K562 (cell line): ENCODE data around the gene CD69. TPM values are rescaled to one million over a fixed set of nuclear protein-coding genes. Genes with fewer than 3 reads are reported as not detected.

Experiments used
- ATAC-seq: fragments of 200-7000 bp; cut with Tn5 transposase; 3 replicates; pipeline ENCODE4 v1.9.1; 2020; ENCODE audit warnings: moderate library complexity
- BruUV-seq: library from RNA; stranded (reverse); fragments of 400-500 nt; replicated peaks from 2 replicates; lab custom pipeline; 2021; lab: Mats Ljungman, UMichigan
- CTCF ChIA-PET: fragments of 300-600 bp; formaldehyde crosslinking; extraction: SDS; loops from one replicate; lab custom pipeline; 2021; ENCODE audit warnings: low intra/inter-chr PET ratio; lab: Yijun Ruan, JAX
- POLR2A ChIA-PET: fragments of 300-600, 350-650 bp; sonication (Branson Sonifier 250); formaldehyde crosslinking; extraction: SDS; loops from one replicate; lab custom pipeline; 2021; ENCODE audit warnings: antibody characterized with exemption, inconsistent platforms; lab: Yijun Ruan, JAX
- DNase-seq, 4 experiments: peaks; one replicate each; pipeline versions ENCODE4 v3.0.0 to v3.0.0-alpha.2; 2011 to 2018; ENCODE audit warnings: low spot score in 3 of 4, mixed read lengths in 3 of 4; ENCODE audit errors: extremely low read depth in 1 of 4
- FAIRE-seq: peaks from 2 replicates; lab custom pipeline; 2011; peaks lifted over from hg19 to GRCh38; lab: Jason Lieb, UNC
- H2AFZ ChIP-seq: 2 replicates; pipeline ENCODE4 v1.6.0; 2011; ENCODE audit warnings: low read depth, low read length, control low read depth, inconsistent platforms
- H3K27ac ChIP-seq: fragments of 200-600 bp; 3 replicates; pipeline ENCODE4 v1.8.0; 2011; ENCODE audit warnings: low read depth, mild to moderate bottlenecking, control low read depth, inconsistent platforms, low read length, moderate library complexity, mixed read lengths; ENCODE audit errors: extremely low read depth
- H3K27me3 ChIP-seq, 2 experiments: fragments of 300-600 bp in 1 of 2; 2 replicates in 1 of 2; 3 replicates in 1 of 2; pipeline versions ENCODE4 v1.6.0 to v1.8.0; 2011; ENCODE audit warnings: inconsistent platforms in 2 of 2, low read length in 2 of 2, mild to moderate bottlenecking in 1 of 2, mixed read lengths in 1 of 2, moderate library complexity in 1 of 2; ENCODE audit not compliant: control insufficient read depth in 2 of 2, insufficient read depth in 2 of 2
- H3K36me3 ChIP-seq: fragments of 300-600 bp; 3 replicates; pipeline ENCODE4 v1.8.0; 2011; ENCODE audit warnings: mild to moderate bottlenecking, low read length, inconsistent platforms; ENCODE audit not compliant: control insufficient read depth, insufficient read depth
- H3K4me1 ChIP-seq, 2 experiments: fragments of 200-600 bp in 1 of 2; replicated peaks in 1 of 2; 2 replicates in 1 of 2; 3 replicates in 1 of 2; pipeline versions ENCODE4 v1.5.1 to v1.8.0; 2011; ENCODE audit warnings: inconsistent platforms in 2 of 2, low read length in 2 of 2, mild to moderate bottlenecking in 1 of 2, mixed read lengths in 1 of 2, moderate library complexity in 1 of 2; ENCODE audit not compliant: control insufficient read depth in 2 of 2, insufficient read depth in 2 of 2
- H3K4me2 ChIP-seq: 2 replicates; pipeline ENCODE4 v1.6.1; 2011; ENCODE audit warnings: low read length, control low read depth, inconsistent platforms, mixed read lengths; ENCODE audit not compliant: insufficient read depth
- H3K4me3 ChIP-seq: fragments of 200-600 bp; sonication (generic), shearing (Covaris generic); 2 replicates; pipeline ENCODE4 v1.5.1; 2016; ENCODE audit warnings: control low read depth, inconsistent platforms
- H3K79me2 ChIP-seq: fragments of 200-600 bp; 3 replicates; pipeline ENCODE4 v1.8.0; 2011; ENCODE audit warnings: low read length, inconsistent platforms; ENCODE audit not compliant: control insufficient read depth, insufficient read depth
- H3K9ac ChIP-seq, 2 experiments: 2 replicates each; pipeline versions ENCODE4 v1.6.0 to v1.6.1; 2011; ENCODE audit warnings: low read depth in 2 of 2, low read length in 2 of 2, control low read depth in 1 of 2, inconsistent platforms in 1 of 2, mild to moderate bottlenecking in 1 of 2, mixed read lengths in 1 of 2; ENCODE audit not compliant: insufficient read depth in 1 of 2
- H3K9me1 ChIP-seq: one replicate; pipeline ENCODE4 v1.6.0; 2011; ENCODE audit warnings: inconsistent platforms, mild to moderate bottlenecking, low read length, moderate library complexity; ENCODE audit not compliant: control insufficient read depth, insufficient read depth
- H3K9me3 ChIP-seq: replicated peaks from 2 replicates; pipeline ENCODE4 v1.5.1; 2011; ENCODE audit warnings: low read depth, low read length, inconsistent platforms; ENCODE audit not compliant: control insufficient read depth, insufficient read depth
- H4K20me1 ChIP-seq: replicated peaks from 2 replicates; pipeline ENCODE4 v1.6.1; 2011; ENCODE audit warnings: low read length, inconsistent platforms, mixed read lengths; ENCODE audit not compliant: control insufficient read depth, insufficient read depth
- BHLHE40 ChIP-seq: IDR thresholded peaks from 2 replicates; pipeline ENCODE4 v1.6.1; 2011; ENCODE audit warnings: low read length, improper control_type of control experiment
- DDX20 ChIP-seq: fragments of 450-650 bp; IDR thresholded peaks from 2 replicates; pipeline ENCODE4 v1.6.1; 2016; ENCODE audit warnings: missing genetic modification characterization, low read depth, mild to moderate bottlenecking, missing compliant biosample characterization, moderate library complexity
- ETV5 ChIP-seq: sonication (generic); formaldehyde crosslinking; IDR thresholded peaks from 2 replicates; pipeline ENCODE4 v1.4.0; 2020; ENCODE audit warnings: low read depth, mild to moderate bottlenecking, missing genetic modification reagents
- FOXJ2 ChIP-seq: fragments of 200-800 bp; sonication (Bioruptor generic); IDR thresholded peaks from 2 replicates; pipeline ENCODE4 v1.6.1; 2016; ENCODE audit warnings: missing genetic modification characterization, missing compliant biosample characterization
- HMG20A ChIP-seq: fragments of 450-650 bp; formaldehyde crosslinking; conservative IDR thresholded peaks from 2 replicates; pipeline ENCODE4 v1.4.0; 2020; ENCODE audit warnings: mild to moderate bottlenecking, mixed read lengths
- NFYB ChIP-seq: IDR thresholded peaks from 2 replicates; pipeline ENCODE4 v1.6.1; 2011; ENCODE audit warnings: mild to moderate bottlenecking, moderate library complexity; ENCODE audit not compliant: insufficient read length; ENCODE audit errors: extremely low read depth
- PRPF4 ChIP-seq: fragments of 200-400 bp; formaldehyde crosslinking; IDR thresholded peaks from one replicate; pipeline ENCODE4 v1.6.1; 2017; ENCODE audit warnings: low read length, low read depth, mild to moderate bottlenecking; ENCODE audit not compliant: insufficient read depth, poor library complexity, severe bottlenecking
- SRF ChIP-seq, 2 experiments: fragments of 250-450, 450-650 bp in 1 of 2; sonication (Bioruptor Pico) in 1 of 2; sonication (generic) in 1 of 2; formaldehyde crosslinking; IDR thresholded peaks; 2 replicates each; pipeline versions ENCODE4 v1.5.0 to v1.5.1; 2020 to 2022; ENCODE audit warnings: mild to moderate bottlenecking in 1 of 2, missing genetic modification reagents in 1 of 2
- ZNF324 ChIP-seq: fragments of 250-450 bp; sonication (Bioruptor Pico); IDR thresholded peaks from 2 replicates; pipeline ENCODE4 v1.4.0; 2020; ENCODE audit warnings: mild to moderate bottlenecking
- WGBS: fragments of 100-300 bp; shearing (Covaris generic); methylation state at CpG from one replicate; pipeline ENCODE4 v1.1.6; 2016; ENCODE audit warnings: low coverage, mixed read lengths; ENCODE audit not compliant: insufficient coverage; ENCODE audit errors: missing lambda C conversion rate; 5-methylcytosine and 5-hydroxymethylcytosine counted together
- in situ Hi-C: fragments of 300-500 bp; cut with MboI; formaldehyde crosslinking; loops from 4 replicates; pipeline ENCODE4 v1.15.0; 2018; ENCODE audit warnings: inconsistent platforms, mixed read lengths
- intact Hi-C: fragments of 100-400 bp; cut with micrococcal nuclease; formaldehyde crosslinking; loops from 2 replicates; pipeline ENCODE4 v1.14.2; 2022
- polyA plus RNA-seq, 8 experiments: library from polyadenylated mRNA; depleted of rRNA in 4 of 8; stranded (reverse) in 5 of 8; unstranded in 3 of 8; fragments of >200 nt; fragmentation: Nextera tagmentation in 2 of 8; fragmentation: Illumina TruSeq in 1 of 8; extraction: Ambion mirVana in 2 of 8; extraction: Trizol in 1 of 8; gene quantifications; 2 replicates each; pipeline versions ENCODE4 v1.2.1 to v1.2.3, GENCODE V29; 2011 to 2014; ENCODE audit warnings: inconsistent platforms in 1 of 8, missing spikeins in 1 of 8
- total RNA-seq, 7 experiments: library from RNA; depleted of rRNA in 6 of 7; stranded (reverse); fragments of >200 nt in 6 of 7; fragmentation: Illumina TruSeq in 2 of 7; extraction: Trizol in 2 of 7; gene quantifications; 2 replicates each; pipeline versions ENCODE4 v1.2.1 to v1.2.3, GENCODE V29; 2011 to 2021; ENCODE audit warnings: low replicate concordance in 1 of 7
- TF ChIP-seq, protein P1 (sequence below), 3 experiments: fragments of 200-800 bp in 1 of 3; sonication (Bioruptor generic) in 1 of 3; sonication (generic) in 1 of 3; formaldehyde crosslinking in 1 of 3; IDR thresholded peaks; 2 replicates each; pipeline versions ENCODE4 v1.6.1 to v1.8.0; 2016 to 2022; ENCODE audit warnings: mild to moderate bottlenecking in 2 of 3, missing compliant biosample characterization in 2 of 3, missing genetic modification characterization in 2 of 3, missing genetic modification reagents in 1 of 3
- TF ChIP-seq, protein P2 (sequence below): fragments of 250-450 bp; sonication (Bioruptor Pico); IDR thresholded peaks from 2 replicates; pipeline ENCODE4 v1.8.0; 2022; ENCODE audit warnings: inconsistent platforms

CD69 gene
- total and polyA plus RNA-seq, 9 of the 15 experiments (the other 6 are each of a cell fraction or from before 2014, with no cell fraction given) = 11.7 to 243 (median 54.4) TPM

DNA sequence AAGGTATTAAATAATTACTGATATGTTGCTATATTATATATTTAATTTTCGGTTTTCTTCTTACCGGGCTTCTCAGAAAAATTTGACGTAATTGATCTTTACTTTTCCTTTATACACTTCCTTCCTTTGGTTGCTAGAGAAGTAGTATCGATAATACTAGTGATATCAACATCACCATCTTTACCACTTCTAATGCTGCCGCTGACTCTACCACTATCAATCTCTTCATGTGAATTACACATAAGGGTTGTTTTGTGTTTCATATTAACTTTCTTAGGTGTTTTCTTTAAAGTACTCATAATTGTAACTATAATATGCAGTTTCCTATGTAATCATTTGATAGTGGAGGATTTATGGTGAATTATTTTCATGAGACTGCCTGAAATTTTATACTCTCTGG, 35.6 kb upstream of the CD69 start:
- no peak for TF ChIP-seq NFYB
- no peak for TF ChIP-seq DDX20 (tag)
- no peak for TF ChIP-seq ETV5 (CRISPR knock-in tag)
- TF ChIP-seq, protein P1, sequence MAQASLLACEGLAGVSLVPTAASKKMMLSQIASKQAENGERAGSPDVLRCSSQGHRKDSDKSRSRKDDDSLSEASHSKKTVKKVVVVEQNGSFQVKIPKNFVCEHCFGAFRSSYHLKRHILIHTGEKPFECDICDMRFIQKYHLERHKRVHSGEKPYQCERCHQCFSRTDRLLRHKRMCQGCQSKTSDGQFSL (CRISPR knock-in tag; IDR thresholded peaks at IDR 0.05) = no peak
- TF ChIP-seq, protein P1 (tag; IDR thresholded peaks at IDR 0.05) = no peak
- no peak for TF ChIP-seq BHLHE40
- TF ChIP-seq SRF (CRISPR knock-in tag; IDR thresholded peaks at IDR 0.05) = no peak
- TF ChIP-seq FOXJ2 (tag) = no peak
- TF ChIP-seq HMG20A (CRISPR knock-in tag) = no peak
- TF ChIP-seq, protein P2, sequence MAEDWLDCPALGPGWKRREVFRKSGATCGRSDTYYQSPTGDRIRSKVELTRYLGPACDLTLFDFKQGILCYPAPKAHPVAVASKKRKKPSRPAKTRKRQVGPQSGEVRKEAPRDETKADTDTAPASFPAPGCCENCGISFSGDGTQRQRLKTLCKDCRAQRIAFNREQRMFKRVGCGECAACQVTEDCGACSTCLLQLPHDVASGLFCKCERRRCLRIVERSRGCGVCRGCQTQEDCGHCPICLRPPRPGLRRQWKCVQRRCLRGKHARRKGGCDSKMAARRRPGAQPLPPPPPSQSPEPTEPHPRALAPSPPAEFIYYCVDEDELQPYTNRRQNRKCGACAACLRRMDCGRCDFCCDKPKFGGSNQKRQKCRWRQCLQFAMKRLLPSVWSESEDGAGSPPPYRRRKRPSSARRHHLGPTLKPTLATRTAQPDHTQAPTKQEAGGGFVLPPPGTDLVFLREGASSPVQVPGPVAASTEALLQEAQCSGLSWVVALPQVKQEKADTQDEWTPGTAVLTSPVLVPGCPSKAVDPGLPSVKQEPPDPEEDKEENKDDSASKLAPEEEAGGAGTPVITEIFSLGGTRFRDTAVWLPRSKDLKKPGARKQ = no peak
- TF ChIP-seq ZNF324 (CRISPR knock-in tag) = no peak
- TF ChIP-seq PRPF4 = no peak
- in situ Hi-C loops = loop anchor here (5.0 kb wide), 1 partner anchor 44 kb away; no protein-coding TSS in a partner anchor

More for the DNA sequence above, 35.6 kb upstream of the CD69 start:
- no peaks in the 10 kb centered on the region for H4K20me1 ChIP-seq
- ATAC-seq (no peak), FAIRE-seq (no peak), DNase-seq (no peak)
- WGBS = 60% methylated on average over 5 of the region's 5 CpGs
- peak overlapping the region; percentile 91 for H2AFZ ChIP-seq
- no peak overlapping the region for H3K4me2 ChIP-seq
- H3K9me3 ChIP-seq = no peaks in the 10 kb centered on the region
- H3K4me3 ChIP-seq = no peak overlapping the region
- H3K4me1 ChIP-seq = peaks cover 0 to 17% of the 10 kb centered on the region in 2 experiments; a peak in 2 of 5 replicates
- no peaks in the 10 kb centered on the region for H3K9me1 ChIP-seq
- peak overlapping the region in 1 of 2 experiments; percentile 49; a peak in 1 of 4 replicates for H3K9ac ChIP-seq
- BruUV-seq = no TSS peak
- ChIA-PET CTCF (interaction anchor here (0.6 to 5.8 kb wide), 2 partner anchors 27 to 46 kb away, joined by 3 to 71 read pairs; no protein-coding TSS in a partner anchor), POLR2A (interaction anchor here (0.9 kb wide), 1 partner anchor 41 kb away, joined by 3 read pairs; no protein-coding TSS in a partner anchor)
- no peaks in the 10 kb centered on the region for H3K36me3 ChIP-seq
- H3K27ac ChIP-seq = peak overlapping the region; percentile 64; the same call in 2 of the 3 replicates
- peaks cover 3% of the 10 kb centered on the region; the same call in 1 of the 3 replicates for H3K79me2 ChIP-seq
- H3K27me3 ChIP-seq = no peaks in the 10 kb centered on the region
- intact Hi-C loops = loop anchor here (5.0 kb wide), 1 partner anchor 164 kb away; no protein-coding TSS in a partner anchor
